ENCODE data around the gene GPER1.

Gene GPER1

DNA sequence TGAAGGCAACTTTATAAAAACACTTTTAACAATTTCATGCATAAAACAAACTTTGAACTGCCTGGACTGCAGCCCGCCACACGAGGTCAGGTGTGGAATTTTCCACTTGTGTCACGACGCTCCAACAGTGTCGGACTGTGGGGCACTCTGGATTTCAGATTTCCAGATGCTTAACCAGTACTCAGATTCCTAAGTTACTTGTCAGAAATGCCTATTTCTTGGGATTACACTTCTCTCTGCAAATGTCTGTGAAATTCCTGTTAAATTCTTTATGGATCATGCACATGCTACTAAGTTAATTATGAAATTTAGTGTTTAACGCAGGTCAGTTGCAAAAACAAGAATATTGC is 473 bp upstream of the GPER1 start:
- DNase-seq (ENCODE audit: low read depth in 3 of 3): no peak

DNA sequence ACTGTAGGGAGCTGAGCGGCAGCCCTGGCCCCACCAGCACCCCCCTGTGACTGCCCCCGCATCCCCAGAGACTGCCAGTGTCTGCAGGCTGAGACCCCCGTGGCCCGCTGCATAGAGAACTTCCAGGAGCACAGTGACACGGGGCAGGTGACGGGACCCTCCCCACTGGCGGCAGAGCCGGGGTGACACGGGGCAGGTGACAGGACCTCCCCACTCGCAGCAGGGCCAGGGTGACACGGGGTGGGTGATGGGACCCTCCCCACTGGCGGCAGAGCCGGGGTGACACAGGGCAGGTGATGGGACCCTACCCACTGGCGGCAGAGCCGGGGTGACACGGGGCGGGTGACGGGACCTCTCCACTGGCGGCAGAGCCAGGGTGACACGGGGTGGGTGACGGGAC is 2.3 kb downstream of the GPER1 start:
- no peak for DNase-seq (ENCODE audit: low read depth in 3 of 3)

DNA sequence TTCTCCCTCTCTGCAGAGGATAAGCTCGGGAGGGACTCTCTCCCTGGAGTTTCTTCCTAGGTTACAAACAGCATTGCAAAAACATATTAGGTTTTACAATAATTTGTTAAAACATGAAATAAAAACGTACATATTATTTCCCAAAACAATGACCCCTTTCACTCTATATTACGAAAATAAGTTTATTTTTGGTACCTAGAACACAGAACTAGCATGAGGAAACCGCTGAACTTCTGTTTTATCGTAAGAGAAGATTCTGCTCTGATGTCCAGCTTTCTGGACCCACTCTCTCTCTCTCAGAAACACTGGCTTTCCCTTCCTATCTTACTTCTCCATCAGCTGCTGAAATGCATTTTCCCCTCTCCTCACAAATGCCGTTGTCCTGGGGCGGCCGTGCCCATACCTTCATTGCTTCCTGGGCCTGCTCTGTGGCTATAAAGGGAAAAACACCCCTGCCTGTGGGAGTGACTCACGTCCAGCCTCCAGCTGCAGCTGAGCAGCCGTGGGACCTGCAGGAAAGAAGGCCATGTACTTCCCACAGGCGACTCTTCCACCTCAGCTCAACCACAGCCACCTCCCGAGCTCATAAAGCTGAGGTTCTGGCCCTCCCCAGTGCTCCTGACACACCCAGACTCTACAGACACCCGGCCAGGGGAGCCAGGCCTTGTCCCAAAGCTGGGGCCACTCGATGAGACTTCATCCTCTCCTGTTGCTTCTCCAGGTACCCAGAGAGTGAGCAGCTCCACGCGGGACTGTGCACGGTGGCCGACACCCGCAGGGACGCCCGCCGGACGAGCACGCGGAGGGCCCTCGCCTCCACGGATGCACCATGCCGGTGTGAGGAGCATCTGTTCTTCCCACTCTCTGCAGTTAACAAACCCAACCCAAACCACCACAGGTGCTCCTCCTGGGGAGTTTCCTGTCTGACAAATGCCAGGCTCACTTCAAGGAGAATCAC is 3.1 kb downstream of the GPER1 start:
- no peak for DNase-seq (ENCODE audit: low read depth in 3 of 3)

DNA sequence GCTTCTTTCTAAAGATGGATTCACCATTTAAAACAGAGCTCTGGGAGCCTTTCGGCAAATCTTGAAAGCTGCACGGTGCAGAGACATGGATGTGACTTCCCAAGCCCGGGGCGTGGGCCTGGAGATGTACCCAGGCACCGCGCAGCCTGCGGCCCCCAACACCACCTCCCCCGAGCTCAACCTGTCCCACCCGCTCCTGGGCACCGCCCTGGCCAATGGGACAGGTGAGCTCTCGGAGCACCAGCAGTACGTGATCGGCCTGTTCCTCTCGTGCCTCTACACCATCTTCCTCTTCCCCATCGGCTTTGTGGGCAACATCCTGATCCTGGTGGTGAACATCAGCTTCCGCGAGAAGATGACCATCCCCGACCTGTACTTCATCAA is 3.7 kb downstream of the GPER1 start:
- no peak for DNase-seq (ENCODE audit: low read depth in 3 of 3)

DNA sequence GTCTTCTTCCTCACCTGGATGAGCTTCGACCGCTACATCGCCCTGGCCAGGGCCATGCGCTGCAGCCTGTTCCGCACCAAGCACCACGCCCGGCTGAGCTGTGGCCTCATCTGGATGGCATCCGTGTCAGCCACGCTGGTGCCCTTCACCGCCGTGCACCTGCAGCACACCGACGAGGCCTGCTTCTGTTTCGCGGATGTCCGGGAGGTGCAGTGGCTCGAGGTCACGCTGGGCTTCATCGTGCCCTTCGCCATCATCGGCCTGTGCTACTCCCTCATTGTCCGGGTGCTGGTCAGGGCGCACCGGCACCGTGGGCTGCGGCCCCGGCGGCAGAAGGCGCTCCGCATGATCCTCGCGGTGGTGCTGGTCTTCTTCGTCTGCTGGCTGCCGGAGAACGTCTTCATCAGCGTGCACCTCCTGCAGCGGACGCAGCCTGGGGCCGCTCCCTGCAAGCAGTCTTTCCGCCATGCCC is 4.3 kb downstream of the GPER1 start:
- DNase-seq (ENCODE audit: low read depth in 3 of 3): no peak

DNA sequence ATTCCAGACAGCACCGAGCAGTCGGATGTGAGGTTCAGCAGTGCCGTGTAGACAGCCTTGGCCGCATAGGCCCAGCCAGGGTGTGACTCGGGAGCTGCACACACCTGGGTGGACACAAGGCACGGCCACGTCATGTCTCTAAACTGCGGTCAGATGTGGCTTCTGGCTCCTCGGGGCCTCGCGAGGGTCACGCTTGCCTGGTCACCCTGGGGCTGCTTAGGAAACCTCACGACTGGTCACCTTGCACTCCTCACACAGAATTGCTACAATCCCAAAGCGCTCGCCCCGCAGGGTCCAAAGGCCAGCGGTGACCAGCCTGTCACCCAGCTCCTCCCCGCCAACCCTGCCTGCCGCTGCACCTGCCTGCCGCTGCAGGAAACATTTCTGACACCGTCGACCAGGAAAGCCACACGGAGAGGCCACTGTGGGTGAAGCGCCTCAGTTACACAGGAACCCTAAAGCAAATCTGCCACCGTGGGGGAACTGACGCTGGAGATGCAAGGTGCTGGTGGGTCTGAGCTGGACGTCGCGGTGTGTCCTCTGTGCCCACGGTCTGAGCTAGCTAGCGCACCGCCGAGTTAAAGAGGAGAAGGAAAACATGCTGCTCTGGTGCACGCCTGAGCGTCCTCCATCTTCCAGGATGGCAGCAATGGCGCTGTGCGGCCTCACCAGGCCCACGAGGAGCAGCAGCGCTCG is 5.0 kb downstream of the GPER1 start:
- DNase-seq (ENCODE audit: low read depth in 3 of 3): no peak

DNA sequence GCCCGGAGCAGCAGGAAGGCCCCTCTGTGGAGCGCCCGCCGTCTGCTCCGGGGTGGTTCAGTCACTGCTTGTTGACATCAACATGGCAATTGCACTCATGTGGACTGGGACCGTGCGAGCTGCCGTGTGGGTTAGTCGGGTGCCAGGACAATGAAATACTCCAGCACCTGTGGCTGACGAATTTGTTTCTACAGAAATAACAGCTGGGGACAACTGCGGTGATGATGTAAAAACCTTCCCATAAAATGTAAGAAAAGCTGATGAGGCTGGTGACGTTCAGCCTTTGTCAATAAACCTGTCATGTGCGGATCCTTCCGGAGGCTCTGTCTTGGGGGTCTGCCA is 5.6 kb downstream of the GPER1 start:
- no peak for DNase-seq (ENCODE audit: low read depth in 3 of 3)

DNA sequence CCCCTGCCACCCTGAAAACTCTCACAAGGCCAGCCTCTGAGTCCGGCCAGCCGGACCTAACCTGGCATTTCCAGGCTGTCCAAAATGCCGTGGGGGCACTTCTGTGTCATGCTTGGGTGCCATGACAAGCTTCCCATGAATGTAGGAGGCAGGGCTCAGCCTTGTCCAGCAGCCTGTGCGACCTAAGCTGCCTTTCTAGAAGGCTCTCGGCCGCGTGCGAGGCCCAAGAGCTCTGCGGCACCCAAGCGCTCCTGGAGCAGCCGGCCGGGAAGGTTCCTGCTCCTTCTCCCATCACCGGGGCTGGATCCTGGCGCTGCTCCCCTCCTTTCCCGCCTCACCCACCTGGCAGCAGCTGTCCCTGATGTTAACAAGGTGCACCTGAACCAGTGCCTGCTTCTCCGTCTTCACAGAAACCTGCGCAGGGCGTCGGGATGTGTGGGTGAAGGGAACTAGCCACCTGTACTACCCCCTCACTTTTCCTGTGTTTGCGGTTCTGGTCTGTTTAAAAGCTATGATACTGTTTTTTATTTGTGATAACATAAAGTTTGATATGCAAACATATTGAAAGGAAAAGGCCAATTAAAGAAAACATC is 6.1 kb downstream of the GPER1 start:
- no peak for DNase-seq (ENCODE audit: low read depth in 3 of 3)

DNA sequence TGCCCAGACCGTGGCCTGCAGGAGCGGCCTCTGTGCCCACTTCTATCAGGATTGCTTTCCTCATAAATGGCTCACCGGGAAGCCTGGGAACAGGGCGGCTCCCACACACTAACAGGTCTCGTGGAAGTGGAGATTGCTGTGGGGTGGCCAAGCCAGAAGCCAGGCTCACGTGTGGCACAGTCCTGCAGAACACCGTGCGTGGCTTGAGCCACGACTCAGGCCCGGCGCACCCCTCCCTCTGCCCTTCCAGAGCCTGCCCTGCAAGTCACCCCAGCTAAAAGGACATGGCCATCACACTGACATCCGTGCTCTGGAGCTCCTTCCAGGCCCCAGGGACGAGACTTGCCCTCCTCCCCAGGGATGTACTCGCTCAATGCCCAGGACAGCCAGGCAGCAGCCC is 7.0 kb downstream of the GPER1 start:
- DNase-seq (ENCODE audit: low read depth in 3 of 3): no peak

DNA sequence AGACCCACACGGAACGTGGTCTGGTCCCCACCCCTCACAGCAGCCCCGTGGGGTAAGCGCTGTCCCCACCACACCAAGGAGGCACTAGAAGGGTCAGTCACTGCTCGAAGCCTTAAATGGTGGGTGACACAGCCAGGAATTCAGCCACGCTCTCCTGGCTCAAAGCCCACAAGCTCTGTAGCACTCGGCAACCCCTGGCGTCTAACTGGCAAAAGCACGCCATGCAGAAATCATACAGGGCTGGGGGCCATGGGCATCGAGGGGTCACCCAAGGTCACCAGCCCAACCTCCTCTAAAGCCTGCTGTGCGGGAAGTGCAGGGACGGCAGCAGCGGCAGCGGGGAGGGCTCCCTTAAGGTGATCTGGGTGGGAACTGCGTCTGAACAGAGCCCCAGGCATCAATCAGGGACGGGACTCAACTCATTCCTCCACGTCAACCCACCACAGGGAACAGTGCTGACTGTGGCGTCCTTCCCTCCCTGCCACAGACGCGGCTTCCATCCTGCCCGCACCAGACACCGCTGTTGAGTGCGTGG is 7.8 kb downstream of the GPER1 start:
- no peak for DNase-seq (ENCODE audit: low read depth in 3 of 3)

DNA sequence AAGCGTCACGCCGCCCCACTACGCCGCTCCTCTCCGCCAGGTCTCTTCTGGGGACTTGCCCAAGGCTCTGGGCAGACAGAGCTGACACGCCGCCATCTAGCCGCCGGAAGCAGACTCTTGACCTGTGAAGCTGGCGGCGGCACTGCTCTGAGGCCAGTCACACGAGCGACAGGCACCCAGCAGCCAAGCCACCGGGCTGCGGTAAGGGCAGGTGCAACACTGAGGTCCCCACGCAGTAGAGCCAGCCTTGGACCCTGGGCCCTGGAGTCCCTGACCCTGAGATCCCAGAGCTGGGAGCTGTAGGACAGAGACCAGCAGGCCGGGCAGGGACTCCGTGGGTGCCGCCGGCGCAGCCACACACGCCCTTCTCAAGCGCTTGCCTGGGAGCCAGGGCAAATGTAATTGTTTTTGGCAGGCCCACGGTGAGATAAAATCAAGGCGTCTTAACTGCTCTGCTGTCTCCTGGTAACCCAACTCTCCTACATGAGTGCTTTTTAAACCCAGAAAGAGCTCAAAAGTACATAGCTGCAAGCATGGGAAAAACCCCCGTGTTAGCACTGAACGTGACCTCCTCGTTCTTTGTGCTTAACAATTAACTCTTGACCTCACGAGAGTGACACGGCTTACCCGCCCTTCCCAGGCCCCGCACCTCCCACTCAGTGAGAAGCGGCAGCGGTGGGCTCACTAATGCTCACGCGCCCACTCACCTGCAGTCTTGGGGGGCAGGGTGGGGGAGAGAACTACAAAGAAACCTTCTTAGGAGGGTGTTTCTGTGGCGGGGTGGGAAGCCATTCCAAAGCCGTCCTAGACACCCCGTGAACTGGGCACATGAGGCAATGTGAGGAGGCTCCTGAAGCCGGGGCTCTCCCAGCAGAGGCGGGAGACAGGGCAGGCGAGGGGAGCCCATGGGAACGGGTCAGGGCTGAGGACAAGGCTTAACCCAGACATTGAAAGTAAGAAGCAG is 8.5 kb downstream of the GPER1 start:
- no peak for DNase-seq (ENCODE audit: low read depth in 3 of 3)

DNA sequence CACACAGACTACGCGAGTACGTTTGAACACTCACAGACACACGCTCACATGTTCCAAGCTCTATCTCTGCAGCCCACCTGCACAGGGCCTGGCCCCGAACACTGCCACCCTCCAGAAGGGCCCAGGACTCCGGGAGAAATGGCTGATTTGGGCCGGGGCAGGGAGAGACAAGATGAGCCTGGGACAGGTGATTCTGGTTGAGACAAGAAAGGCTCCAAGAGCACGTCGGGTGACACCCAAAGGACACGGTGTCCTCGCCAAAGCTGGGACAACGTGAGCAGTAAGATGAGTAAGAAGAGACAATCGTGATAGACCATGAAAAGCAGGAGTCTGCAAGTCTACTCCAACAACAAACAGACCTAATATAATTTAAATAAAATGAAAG is 9.2 kb downstream of the GPER1 start:
- DNase-seq (ENCODE audit: low read depth in 3 of 3): no peak

DNA sequence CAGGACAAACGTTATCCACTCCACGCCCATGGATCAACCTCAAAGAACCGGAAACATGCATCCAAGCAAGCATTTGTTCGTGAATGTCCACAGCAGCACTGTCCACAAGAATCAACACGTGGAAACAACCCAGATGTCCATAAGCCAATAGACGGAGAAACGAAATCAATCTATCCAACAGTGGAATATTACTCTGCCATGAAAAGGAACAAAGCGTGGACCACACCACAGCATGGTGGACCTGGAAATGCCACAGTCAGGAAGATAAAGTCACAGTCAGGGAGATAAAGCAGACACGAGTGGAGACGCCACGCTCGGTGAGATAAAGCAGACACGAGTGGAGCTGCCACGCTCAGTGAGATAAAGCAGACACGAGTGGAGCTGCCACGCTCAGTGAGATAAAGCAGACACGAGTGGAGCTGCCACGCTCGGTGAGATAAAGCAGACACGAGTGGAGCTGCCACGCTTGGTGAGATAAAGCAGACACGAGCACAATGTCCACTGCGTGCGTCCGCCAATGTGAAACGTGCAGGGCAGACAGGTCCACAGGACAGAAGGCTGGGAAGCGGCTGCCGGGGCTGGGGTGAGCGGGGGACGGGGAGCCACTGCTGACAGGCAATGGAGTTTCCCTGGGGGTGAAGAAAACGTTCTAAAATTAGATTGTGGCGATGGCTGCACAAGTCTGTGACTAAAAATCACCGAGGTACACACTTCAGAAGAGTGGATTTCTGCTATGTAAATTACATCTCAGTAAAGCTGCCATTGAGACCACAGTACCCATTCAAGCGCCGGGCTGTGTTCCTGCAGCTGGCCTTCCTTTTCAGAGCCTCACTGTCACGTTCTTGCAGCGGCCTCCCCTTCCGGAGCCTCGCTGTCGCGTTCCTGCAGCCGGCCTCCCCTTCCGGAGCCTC is 10.6 kb downstream of the GPER1 start:
- no peak for DNase-seq (ENCODE audit: low read depth in 3 of 3)

DNA sequence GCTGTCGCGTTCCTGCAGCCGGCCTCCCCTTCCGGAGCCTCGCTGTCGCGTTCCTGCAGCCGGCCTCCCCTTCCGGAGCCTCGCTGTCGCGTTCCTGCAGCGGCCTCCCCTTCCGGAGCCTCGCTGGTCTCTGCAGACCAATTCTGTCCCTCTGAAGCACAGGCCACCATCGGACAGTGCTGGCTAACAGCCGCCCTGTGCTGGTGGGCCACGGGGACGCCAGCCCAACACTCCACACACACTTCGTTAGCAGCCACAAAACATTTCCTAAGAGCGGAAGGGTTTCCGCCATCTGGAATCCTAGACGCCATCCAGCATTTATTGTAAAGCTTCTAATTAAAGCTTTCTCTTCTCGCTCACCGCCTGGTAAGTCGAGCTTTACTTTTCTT is 11.2 kb downstream of the GPER1 start:
- DNase-seq (ENCODE audit: low read depth in 3 of 3): no peak

DNA sequence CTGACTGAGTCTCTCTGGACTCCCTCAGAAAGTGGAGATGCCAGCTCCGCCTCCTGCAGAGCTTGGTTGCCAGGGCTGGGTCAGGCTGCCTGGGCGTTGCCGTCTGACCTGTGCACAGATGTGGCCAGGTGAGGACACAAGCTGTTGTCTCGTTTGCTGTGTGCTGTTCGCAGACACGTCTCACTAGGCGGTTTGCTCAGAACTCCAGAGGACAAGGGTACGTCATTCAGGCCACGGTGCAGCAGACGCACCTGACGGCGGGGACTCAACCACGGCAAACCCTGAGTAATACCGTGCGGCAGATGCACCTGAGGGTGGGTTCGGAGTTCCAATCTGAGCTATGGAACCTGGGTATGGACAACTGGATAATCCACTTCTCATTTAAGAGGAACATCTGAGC is 11.7 kb downstream of the GPER1 start:
- DNase-seq (ENCODE audit: low read depth in 3 of 3): no peak

DNA sequence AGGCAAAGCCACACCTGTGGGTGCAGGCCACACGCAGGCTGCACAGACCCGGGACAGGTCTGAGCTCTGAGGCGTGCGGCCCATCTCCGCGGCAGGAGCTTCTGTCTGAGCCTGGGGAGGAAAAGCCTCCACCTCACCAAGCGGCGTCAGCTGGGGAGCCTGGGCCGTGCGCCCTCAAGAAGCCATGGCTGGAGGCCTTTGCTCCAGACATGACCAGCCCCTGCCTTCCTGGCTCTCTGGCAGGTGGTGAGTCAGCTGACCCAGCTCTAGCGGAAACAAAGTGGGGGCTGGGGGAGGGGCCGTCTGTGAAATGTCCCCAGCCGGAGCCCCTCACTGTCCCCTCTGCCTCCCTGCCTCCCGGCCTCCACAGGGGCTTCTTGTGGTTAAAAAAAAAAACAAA is 12.5 kb downstream of the GPER1 start:
- no peak for DNase-seq (ENCODE audit: low read depth in 3 of 3)

DNA sequence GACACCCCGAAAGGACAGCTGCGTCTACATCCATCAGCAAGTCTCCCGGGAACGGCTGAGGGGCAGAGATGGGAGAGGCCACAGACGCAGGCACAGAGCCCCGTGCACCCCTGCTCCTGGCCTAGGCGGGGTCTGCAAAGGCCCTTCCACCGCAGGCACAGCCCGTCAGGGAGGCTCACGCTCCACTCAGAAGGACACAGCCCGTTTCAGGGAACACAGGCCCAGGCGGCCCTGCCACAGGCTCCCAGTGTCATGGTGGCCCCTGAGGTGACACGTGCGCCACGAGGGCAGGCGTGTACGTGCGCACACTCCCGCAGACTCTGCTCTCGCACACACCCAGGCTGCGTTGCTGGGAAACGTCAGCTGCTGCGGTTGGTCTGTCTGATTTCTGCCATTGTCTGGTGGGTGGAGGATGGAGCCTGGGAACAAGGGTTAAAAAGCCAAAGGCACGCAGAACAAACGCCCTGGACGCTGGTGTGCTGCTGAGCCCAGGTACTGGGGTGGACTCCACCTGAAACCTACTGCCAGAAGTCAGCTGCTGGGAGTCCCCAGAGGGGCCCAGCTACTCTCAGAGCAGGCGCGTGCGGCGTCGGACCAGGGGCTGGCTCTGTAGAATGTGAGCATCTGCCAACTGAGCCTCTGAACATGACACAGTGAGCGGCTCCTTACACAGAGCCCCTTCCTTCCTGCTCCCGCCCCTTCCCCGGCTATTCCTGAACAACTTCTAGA is 13.1 kb downstream of the GPER1 start:
- no peak for DNase-seq (ENCODE audit: low read depth in 3 of 3)

DNA sequence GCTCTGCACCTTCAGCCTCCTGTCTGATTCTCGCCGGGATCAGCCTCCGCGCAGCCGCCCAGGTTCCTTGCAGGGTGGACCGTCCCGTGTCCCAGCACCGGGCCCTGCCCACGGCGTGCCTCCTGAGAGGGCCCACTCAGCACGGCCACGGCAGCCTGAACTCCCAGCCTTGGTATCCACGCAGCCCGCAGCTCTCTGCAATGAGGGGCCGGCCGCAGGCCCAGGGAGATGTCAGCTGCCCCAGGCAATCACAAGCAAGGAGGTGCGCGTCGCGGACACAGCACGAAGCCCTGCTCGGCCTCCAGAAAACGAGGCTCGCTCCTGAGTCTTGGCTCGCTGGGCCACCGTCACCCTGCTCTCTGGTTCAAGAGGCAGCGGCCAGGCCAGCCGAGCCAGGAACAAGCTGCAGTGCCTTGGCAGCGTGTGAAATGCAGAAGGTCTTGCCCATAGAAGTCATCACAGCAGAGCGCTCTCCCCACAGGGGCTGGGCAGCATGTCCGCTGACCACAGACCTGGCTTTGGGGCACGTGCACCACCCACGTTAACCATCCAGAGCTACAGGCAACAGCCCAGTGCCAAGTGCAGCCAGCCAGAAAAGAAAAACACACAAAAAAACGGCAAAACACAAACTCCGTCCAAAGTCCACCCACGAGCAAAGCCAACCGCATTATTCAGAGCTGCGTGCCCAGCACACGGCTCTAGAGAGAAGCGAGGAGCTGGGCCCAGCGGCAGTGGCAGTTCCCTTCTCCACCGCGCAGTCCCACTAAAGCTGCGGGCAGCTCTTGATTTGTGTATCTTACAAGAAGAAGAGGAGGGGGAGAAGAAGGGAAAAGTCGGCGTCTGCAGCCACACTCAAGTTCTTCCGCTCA is 13.9 kb downstream of the GPER1 start:
- no peak for DNase-seq (ENCODE audit: low read depth in 3 of 3)

Data from stimulated activated CD4-positive, alpha-beta T cell treated with anti-CD3 and anti-CD28 coated beads, TNF-alpha, amount 100 ng/mL, for 4 hours (primary cell).